Neural cell (in vitro differentiated cells): ENCODE measurements around the gene PLXNA2. TPM values are rescaled to one million over a fixed set of nuclear protein-coding genes. Genes with fewer than 3 reads are reported as not detected.

Source experiments
- H2AFZ ChIP-seq: fragments of 200-600, 300-800 bp; sonication (generic), shearing (Covaris generic); 2 replicates; pipeline ENCODE4 v1.6.0; 2014; ENCODE audit warnings: low read depth, mild to moderate bottlenecking, antibody characterized with exemption, low read length, moderate library complexity
- H3F3A ChIP-seq: fragments of 200-600 bp; shearing (Covaris generic); 2 replicates; pipeline ENCODE4 v1.6.1; 2016; ENCODE audit warnings: mild to moderate bottlenecking, moderate library complexity, mixed read lengths, antibody characterized with exemption, low read length; ENCODE audit not compliant: insufficient read depth, poor library complexity, severe bottlenecking
- H3K27ac ChIP-seq: fragments of 200-600, 300-800 bp; sonication (generic), shearing (Covaris generic); 2 replicates; pipeline ENCODE4 v1.5.1; 2014; ENCODE audit warnings: mild to moderate bottlenecking, low read length, moderate library complexity
- H3K27me3 ChIP-seq: fragments of 300-800, 200-600 bp; sonication (generic), shearing (Covaris generic); 2 replicates; pipeline ENCODE4 v1.6.0; 2014; ENCODE audit warnings: mild to moderate bottlenecking, low read depth, low read length, moderate library complexity; ENCODE audit not compliant: insufficient read depth
- H3K36me3 ChIP-seq: fragments of 300-800, 200-600 bp; sonication (generic), shearing (Covaris generic); 2 replicates; pipeline ENCODE4 v1.5.1; 2014; ENCODE audit warnings: mild to moderate bottlenecking, antibody characterized with exemption, low read length, moderate library complexity; ENCODE audit not compliant: insufficient read depth
- H3K4me2 ChIP-seq: fragments of 300-800, 200-600 bp; sonication (generic), shearing (Covaris generic); 2 replicates; pipeline ENCODE4 v1.6.0; 2014; ENCODE audit warnings: mild to moderate bottlenecking, low read length
- H3K4me3 ChIP-seq: fragments of 300-800, 200-600 bp; sonication (generic), shearing (Covaris generic); 2 replicates; pipeline ENCODE4 v1.5.1; 2014; ENCODE audit warnings: mild to moderate bottlenecking, low read length, moderate library complexity
- H3K79me2 ChIP-seq: fragments of 200-600 bp; shearing (Covaris generic); replicated peaks from 2 replicates; pipeline ENCODE4 v1.6.0; 2014; ENCODE audit warnings: mild to moderate bottlenecking, low read length, moderate library complexity; ENCODE audit not compliant: insufficient read depth
- H3K9ac ChIP-seq: fragments of 300-800, 200-600 bp; sonication (generic), shearing (Covaris generic); 2 replicates; pipeline ENCODE4 v1.6.1; 2016; ENCODE audit warnings: mild to moderate bottlenecking, low read length, mixed read lengths
- H3K9me2 ChIP-seq: fragments of 200-600 bp; shearing (Covaris generic); 2 replicates; pipeline ENCODE4 v1.6.1; 2016; ENCODE audit warnings: mild to moderate bottlenecking, low read length, mixed read lengths; ENCODE audit not compliant: insufficient read depth
- H3K9me3 ChIP-seq: fragments of 200-600, 300-800 bp; sonication (generic), shearing (Covaris generic); 2 replicates; pipeline ENCODE4 v1.6.1; 2016; ENCODE audit warnings: mild to moderate bottlenecking, mixed run types, low read length, moderate library complexity, mixed read lengths
- H4K20me1 ChIP-seq: fragments of 200-600 bp; shearing (Covaris generic); 2 replicates; pipeline ENCODE4 v1.6.1; 2016; ENCODE audit warnings: mild to moderate bottlenecking, mixed run types; ENCODE audit not compliant: insufficient read depth
- EP300 ChIP-seq: fragments of 450-650 bp; conservative IDR thresholded peaks from 2 replicates; pipeline ENCODE4 v1.6.1; 2014; ENCODE audit warnings: antibody characterized with exemption, mild to moderate bottlenecking, moderate library complexity; ENCODE audit not compliant: poor library complexity, severe bottlenecking
- EZH2 ChIP-seq: fragments of 200-600, 300-800 bp; shearing (Covaris generic), sonication (generic); IDR thresholded peaks from 2 replicates; pipeline ENCODE4 v1.6.1; 2014; ENCODE audit warnings: antibody characterized with exemption, low read length, borderline replicate concordance, mild to moderate bottlenecking; ENCODE audit not compliant: insufficient read depth, poor library complexity, severe bottlenecking
- MXI1 ChIP-seq: fragments of 450-650 bp; conservative IDR thresholded peaks from 2 replicates; pipeline ENCODE4 v1.6.1; 2014; ENCODE audit warnings: antibody characterized with exemption, mild to moderate bottlenecking; ENCODE audit not compliant: poor library complexity, severe bottlenecking
- POLR2AphosphoS5 ChIP-seq: IDR thresholded peaks from 2 replicates; pipeline ENCODE4 v1.6.1; 2012
- RAD21 ChIP-seq: fragments of 450-650 bp; conservative IDR thresholded peaks from 2 replicates; pipeline ENCODE4 v1.6.1; 2014; ENCODE audit warnings: antibody characterized with exemption, mild to moderate bottlenecking, moderate library complexity
- SMC3 ChIP-seq: fragments of 450-650 bp; conservative IDR thresholded peaks from 2 replicates; pipeline ENCODE4 v1.6.1; 2014; ENCODE audit warnings: antibody characterized with exemption, mild to moderate bottlenecking, moderate library complexity; ENCODE audit not compliant: poor library complexity
- TAF1 ChIP-seq: IDR thresholded peaks from 2 replicates; pipeline ENCODE4 v1.6.1; 2012; ENCODE audit warnings: low read depth
- polyA plus RNA-seq: library from polyadenylated mRNA; depleted of rRNA; stranded (reverse); fragments of >200 nt; gene quantifications from 2 replicates; pipeline ENCODE4 v1.2.3, GENCODE V29; 2014
- TF ChIP-seq, protein P1 (sequence below): fragments of 450-650 bp; IDR thresholded peaks from 2 replicates; pipeline ENCODE4 v1.5.1; 2014; ENCODE audit warnings: antibody characterized with exemption, mild to moderate bottlenecking, moderate library complexity; ENCODE audit not compliant: poor library complexity, severe bottlenecking
- TF ChIP-seq, protein P2 (sequence below): IDR thresholded peaks from 2 replicates; pipeline ENCODE4 v1.6.1; 2012; ENCODE audit warnings: borderline replicate concordance

Gene PLXNA2
- polyA plus RNA-seq, 1 donor from 2014 or later, result 30.6 TPM

GRCh38 chr1:208206092-208206698 is 38.0 kb downstream of the PLXNA2 start:
- H3K9ac ChIP-seq, result no peak overlapping the region
- H3K36me3 ChIP-seq, result peaks cover 27% of the 10 kb centered on the region
- H3K27me3 ChIP-seq, result no peaks in the 10 kb centered on the region
- H3F3A ChIP-seq, result no peaks in the 10 kb centered on the region
- no peaks in the 10 kb centered on the region for H3K9me3 ChIP-seq
- no peak overlapping the region for H3K4me2 ChIP-seq
- no peak overlapping the region for H3K4me3 ChIP-seq
- TF ChIP-seq EZH2, result no peak
- no peak for TF ChIP-seq MXI1
- no peak for TF ChIP-seq SMC3
- no peak for TF ChIP-seq RAD21
- TF ChIP-seq, protein P1, sequence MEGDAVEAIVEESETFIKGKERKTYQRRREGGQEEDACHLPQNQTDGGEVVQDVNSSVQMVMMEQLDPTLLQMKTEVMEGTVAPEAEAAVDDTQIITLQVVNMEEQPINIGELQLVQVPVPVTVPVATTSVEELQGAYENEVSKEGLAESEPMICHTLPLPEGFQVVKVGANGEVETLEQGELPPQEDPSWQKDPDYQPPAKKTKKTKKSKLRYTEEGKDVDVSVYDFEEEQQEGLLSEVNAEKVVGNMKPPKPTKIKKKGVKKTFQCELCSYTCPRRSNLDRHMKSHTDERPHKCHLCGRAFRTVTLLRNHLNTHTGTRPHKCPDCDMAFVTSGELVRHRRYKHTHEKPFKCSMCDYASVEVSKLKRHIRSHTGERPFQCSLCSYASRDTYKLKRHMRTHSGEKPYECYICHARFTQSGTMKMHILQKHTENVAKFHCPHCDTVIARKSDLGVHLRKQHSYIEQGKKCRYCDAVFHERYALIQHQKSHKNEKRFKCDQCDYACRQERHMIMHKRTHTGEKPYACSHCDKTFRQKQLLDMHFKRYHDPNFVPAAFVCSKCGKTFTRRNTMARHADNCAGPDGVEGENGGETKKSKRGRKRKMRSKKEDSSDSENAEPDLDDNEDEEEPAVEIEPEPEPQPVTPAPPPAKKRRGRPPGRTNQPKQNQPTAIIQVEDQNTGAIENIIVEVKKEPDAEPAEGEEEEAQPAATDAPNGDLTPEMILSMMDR, result no peak
- TF ChIP-seq, protein P2, sequence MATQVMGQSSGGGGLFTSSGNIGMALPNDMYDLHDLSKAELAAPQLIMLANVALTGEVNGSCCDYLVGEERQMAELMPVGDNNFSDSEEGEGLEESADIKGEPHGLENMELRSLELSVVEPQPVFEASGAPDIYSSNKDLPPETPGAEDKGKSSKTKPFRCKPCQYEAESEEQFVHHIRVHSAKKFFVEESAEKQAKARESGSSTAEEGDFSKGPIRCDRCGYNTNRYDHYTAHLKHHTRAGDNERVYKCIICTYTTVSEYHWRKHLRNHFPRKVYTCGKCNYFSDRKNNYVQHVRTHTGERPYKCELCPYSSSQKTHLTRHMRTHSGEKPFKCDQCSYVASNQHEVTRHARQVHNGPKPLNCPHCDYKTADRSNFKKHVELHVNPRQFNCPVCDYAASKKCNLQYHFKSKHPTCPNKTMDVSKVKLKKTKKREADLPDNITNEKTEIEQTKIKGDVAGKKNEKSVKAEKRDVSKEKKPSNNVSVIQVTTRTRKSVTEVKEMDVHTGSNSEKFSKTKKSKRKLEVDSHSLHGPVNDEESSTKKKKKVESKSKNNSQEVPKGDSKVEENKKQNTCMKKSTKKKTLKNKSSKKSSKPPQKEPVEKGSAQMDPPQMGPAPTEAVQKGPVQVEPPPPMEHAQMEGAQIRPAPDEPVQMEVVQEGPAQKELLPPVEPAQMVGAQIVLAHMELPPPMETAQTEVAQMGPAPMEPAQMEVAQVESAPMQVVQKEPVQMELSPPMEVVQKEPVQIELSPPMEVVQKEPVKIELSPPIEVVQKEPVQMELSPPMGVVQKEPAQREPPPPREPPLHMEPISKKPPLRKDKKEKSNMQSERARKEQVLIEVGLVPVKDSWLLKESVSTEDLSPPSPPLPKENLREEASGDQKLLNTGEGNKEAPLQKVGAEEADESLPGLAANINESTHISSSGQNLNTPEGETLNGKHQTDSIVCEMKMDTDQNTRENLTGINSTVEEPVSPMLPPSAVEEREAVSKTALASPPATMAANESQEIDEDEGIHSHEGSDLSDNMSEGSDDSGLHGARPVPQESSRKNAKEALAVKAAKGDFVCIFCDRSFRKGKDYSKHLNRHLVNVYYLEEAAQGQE, result no peak
- no peak for TF ChIP-seq TAF1
- TF ChIP-seq POLR2AphosphoS5, result no peak
- TF ChIP-seq EP300, result no peak
- H4K20me1 ChIP-seq, result peaks cover 8% of the 10 kb centered on the region
- H3K9me2 ChIP-seq, result no peaks in the 10 kb centered on the region
- no peak overlapping the region for H2AFZ ChIP-seq
- no peak overlapping the region for H3K27ac ChIP-seq
- peaks cover 10% of the 10 kb centered on the region for H3K79me2 ChIP-seq

DNA sequence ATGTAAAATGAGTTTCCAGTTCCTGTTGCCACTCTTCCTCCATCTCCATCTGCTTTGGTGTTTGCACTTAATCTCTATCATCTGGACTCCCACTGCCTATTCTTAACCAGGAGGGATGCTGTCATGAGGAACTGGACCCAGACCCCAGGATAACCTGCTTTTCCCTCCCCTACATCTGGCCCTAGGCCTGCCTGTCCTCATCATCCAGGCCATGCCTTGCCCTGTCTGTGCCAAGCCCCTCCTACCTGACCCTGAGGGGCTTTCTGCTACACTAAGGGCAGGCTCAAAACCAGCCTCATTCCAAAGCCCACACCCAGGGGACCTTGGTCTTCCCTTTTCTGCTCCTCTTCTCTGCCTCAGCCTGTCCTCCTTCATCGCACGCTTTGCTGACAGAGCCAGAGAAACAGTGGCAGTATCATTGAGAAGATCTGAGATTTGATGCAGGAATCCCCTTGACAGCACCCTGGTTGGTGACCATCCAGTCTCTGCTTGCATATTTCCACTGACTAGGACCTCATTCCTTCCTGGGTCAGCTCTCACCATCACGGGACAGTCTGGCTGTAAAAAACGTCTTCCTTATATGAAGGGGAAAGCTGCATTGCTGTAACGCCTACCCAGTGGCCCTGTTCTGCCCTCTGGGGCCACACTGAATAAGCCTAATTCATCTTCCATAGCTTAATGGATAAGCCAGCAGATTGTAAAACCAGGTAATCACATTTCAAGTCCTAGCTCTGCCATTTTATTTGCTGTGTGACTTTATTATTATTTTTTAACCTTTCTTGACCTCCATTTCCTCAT is 38.8 kb downstream of the PLXNA2 start:
- Histone ChIP-seq H3K27me3 (no peaks in the 10 kb centered on the region), H3K27ac (no peak overlapping the region), H3K9ac (no peak overlapping the region), H3K36me3 (peaks cover 22% of the 10 kb centered on the region), H3K9me2 (no peaks in the 10 kb centered on the region), H3F3A (no peaks in the 10 kb centered on the region), H4K20me1 (peaks cover 8% of the 10 kb centered on the region), H3K9me3 (no peaks in the 10 kb centered on the region), H3K79me2 (peaks cover 2% of the 10 kb centered on the region), H3K4me3 (no peak overlapping the region), H3K4me2 (no peak overlapping the region), H2AFZ (no peak overlapping the region)
- TF ChIP-seq RAD21, result no peak
- TF ChIP-seq POLR2AphosphoS5, result no peak
- no peak for TF ChIP-seq EP300
- TF ChIP-seq EZH2, result no peak
- TF ChIP-seq TAF1, result no peak
- TF ChIP-seq MXI1, result no peak
- TF ChIP-seq, protein P2, result no peak
- no peak for TF ChIP-seq SMC3
- TF ChIP-seq, protein P1, result no peak
